Colon (tissue), 2 donors: ENCODE results near the gene RRAD.
"Not testable (repeated sequence)": the region's sequence is repeated elsewhere in the genome, so short reads cannot be mapped to it uniquely, and the experiment has no call there.

Source experiments
- FAIRE-seq: peaks from 2 replicates; lab custom pipeline; 2012; peaks lifted over from hg19 to GRCh38; lab: Jason Lieb, UNC
- donor health status: control.
- donor health status: control.

The RRAD gene

GRCh38 chr16:66900721-66901441, 24.5 kb downstream of the RRAD start:
- FAIRE-seq: no peak

DNA sequence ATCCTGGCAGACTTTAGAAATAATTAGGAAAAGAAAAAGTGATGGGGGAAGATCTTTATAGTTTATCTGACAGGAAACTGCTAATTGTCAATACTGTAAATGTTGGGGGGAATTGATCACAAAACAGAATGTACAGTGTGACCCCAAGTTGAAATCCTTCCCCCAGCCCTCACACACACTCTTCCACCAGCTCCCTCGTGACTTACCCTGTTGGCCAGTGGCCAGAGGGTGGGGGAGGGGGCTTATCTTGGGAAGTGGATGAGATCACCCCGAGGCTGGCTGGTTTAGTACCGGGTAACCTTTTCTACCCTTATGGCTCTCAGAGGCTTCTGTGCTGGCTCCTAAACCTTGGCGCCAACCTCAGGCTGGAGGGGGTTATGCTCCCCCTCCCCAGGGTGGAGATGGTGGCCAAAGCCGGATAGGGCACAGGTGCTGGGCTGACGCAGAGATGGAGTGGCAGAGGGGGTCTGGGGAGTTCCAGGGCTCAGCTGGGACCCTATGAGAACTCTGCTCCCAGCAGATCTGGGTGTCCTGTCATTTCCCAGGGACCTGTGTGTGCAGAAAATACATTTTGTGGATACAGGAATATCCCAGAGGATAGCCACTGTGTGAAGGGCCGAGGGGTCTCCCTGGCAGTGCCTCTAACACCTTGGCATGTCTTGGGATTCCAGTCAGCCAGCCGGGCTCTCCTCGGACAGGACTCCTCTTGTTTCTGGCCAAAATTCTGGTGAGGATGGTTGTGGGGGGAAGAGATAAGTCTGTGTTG, 25.2 kb downstream of the RRAD start:
- no peak for FAIRE-seq

DNA sequence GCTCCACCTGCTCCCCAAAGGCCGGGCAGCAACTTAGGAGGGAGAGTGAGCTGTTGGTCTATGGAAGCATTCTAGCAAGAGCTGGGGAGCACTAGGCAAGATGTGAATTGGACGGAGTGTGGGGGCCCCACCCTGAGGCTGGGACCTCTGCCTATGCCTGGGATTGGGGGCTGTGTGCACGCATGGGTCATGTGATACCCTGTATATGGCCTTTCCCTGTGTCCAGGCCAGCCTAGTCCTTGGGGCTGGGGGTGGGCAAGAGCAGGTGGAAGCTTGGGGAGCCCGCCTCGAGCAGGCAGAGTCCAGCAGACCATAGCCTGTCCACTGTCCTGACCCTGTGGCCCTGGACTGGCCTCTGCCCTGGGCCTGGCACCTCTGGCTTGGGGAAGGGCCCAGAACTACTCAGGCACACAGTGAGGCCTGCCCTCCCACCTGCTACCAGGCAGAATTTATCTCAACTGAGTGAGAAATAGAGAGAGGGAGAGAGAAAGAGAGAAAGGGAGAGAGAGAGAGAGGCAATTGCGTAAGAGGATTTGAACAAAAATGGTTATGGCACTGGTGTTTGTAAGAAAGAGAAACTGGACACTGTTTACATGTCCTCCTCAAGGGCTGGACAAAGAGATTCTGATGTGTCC, 25.9 kb downstream of the RRAD start:
- no peak for FAIRE-seq

- FAIRE-seq: no peak
These were observed 26.4 kb downstream of the RRAD start for GRCh38 chr16:66898933-66899309.

- no peak for FAIRE-seq
These were observed 27.1 kb downstream of the RRAD start for GRCh38 chr16:66898207-66898606.

- not testable (repeated sequence) for FAIRE-seq
These were observed 28.7 kb downstream of the RRAD start for GRCh38 chr16:66896682-66897081.

DNA sequence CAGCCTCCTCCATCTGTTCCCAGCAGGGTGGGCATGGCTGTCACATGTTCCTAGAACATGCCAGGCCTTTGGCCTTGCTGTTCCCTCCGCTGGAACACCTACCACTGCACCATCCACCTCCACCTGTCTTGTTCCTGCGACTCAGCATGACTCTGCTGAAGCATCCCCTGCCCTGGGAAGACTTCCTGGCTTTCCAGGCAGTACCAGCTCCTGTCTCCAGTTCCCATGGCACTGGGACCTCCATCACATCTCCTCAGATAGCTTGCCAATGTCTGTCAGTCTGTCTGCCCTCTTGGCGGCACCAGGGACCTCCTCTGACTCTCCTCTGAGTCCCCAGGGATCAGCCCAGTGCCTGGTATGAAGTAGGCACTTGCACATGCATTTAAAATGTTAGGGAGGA, 29.3 kb downstream of the RRAD start:
- FAIRE-seq: no peak

DNA sequence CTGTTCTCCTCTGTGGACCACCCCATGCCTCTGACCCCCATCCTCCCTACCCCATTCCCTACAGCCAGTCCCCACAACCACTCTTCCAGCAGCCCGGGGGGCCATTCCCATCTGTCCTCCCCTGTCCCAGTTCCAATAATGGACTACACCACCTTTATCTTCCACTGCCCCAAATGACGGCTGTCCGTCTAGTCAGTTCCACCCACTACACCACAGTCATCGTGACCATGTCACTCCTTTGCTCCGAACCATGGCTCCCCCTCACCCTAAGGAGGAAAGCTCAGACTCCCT, 29.7 kb downstream of the RRAD start:
- no peak for FAIRE-seq

DNA sequence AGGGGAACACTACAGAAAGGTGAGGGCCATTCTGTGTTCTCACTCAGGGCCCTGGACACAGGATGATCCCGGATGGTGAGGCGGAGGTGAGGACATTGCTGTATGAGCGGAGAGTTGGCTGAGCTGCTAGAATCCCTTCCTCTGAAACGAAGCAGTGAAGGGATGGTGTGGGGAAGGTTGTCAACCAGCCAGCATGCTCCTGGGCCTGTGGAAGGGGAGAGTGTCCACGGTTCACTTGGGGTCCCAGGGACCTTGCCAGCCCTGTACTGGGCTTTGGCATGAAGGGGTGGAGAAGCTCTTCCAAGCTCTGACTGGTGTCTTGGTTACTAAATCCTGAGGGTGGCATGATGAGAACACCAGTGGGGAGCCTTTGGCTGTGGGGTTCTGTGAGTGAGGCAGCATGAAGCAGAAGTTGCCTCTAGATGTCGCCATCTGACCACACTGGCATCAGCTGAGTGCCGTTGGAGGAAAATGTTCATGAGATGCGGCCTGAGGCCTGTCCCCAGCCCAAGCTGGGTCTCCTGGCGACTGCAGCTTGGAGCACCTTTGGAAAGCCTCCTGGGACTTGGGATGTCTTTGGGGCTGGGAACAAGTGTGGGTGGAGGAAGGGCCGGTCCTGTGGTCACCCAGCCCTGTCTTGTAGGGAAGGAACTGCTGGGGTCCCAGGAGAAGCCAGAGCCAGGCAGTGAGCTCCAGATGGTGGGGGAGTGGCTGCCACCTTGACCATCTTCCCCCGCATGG, 30.2 kb downstream of the RRAD start:
- FAIRE-seq: no peak

DNA sequence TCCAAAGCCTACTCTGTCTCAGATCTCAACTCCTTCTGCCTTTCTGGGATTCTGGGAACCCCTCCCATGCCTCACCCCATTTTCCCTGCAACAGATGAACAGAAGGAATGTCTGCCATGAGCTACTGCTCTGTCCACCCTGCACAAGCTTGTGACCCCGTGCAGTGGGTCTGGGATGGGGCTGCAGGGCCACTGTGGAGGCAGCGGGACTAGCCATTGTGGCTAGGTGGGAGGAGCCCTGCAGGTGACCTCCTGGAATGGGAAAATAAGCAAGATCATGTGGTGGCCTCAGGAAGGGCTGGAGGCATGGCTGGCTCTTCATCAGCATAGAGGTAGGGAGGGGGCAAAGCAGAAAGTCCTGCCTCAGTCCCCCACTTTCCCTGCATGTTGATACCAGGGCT, 31.3 kb downstream of the RRAD start:
- no peak for FAIRE-seq

DNA sequence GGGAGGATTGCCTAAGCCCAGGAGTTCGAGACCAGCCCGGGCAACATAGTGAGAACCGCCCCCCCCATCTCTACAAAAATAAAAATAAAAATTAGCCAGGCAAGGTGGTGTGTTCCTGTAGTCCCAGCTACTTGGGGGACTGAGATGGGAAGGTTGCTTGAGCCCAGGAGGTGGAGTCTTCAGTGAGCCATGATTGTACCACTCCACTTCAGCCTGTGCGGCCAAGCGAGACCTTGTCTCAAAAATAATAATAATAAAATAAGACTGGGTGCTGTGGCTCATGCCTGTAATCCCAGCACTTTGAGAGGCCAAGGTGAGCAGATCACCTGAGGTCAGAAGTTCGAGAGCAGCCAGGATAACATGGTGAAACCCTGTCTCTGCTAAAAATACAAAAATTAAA, 33.5 kb downstream of the RRAD start:
- FAIRE-seq: no peak

GRCh38 chr16:66891360-66891759, 34.0 kb downstream of the RRAD start:
- FAIRE-seq: no peak

GRCh38 chr16:66890799-66891198, 34.5 kb downstream of the RRAD start:
- FAIRE-seq: no peak

DNA sequence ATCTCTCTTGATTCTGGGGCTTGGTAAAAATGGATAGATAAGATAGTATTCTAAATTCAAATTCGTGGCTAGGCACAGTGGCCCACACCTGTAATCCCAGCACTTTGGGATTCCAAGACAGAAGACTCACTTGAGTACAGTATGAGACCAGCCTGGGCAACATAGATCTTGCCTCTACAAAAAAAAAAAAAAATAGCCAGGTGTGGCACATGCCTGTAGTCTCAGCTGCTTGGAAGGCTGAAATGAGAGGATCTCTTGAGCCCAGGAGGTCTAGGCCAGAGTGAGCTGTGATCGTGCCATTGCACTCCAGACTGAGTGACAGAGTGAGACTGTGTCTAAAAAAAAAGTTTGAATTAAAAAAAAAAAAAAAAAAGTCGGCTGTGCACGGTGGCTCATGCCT, 35.7 kb downstream of the RRAD start:
- no peak for FAIRE-seq

DNA sequence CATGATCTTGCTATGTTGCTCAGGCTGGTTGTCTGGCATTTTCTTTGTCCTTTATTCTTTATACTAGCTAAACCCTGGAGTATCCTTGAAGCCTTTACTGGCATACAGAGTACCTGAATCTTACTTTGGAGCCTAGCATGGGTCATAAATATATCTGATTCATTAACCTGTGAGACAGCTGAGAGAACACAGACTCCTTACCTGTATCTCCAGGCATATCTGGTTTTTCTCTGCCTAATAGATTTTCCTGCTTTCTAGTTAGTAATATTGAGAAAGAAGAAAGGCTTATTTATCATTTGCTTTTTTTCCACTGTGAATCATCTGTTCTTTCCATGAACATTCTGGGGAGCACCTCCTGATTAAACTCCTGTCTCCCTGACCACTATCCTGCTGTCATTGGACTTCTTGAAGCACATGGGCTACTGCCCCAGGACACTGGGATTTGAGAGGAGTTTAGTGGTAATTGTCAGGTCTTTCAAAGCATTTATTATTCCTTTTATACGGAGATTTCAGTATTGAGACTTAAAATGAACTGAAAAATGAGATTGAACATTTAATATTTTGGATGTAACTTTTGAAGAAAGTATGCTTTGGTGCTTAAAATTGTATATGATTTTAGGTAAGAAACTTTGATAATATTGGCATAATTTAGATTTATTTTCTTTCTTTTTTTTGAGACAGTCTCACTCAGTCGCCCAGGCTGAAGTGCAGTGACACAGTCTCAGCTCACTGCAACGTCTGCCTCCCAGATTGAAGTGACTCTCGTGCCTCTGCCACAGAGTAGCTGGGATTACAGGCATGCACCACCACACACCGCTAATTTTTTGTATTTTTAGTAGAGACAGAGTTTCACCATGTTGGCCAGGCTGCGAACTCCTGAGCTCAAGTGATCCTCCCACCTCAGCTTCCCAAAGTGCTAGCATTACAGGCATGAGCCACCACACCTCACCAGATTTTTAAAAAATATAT, 36.4 kb downstream of the RRAD start:
- FAIRE-seq: no peak

- FAIRE-seq: no peak
These were observed 38.4 kb downstream of the RRAD start for GRCh38 chr16:66886914-66887313.

GRCh38 chr16:66886321-66886720, 39.0 kb downstream of the RRAD start:
- no peak for FAIRE-seq

GRCh38 chr16:66885491-66885890, 39.8 kb downstream of the RRAD start:
- no peak for FAIRE-seq

- no peak for FAIRE-seq
These were observed 42.6 kb downstream of the RRAD start for GRCh38 chr16:66882702-66883101.

- FAIRE-seq: no peak
These were observed 43.3 kb downstream of the RRAD start for GRCh38 chr16:66881964-66882508.

DNA sequence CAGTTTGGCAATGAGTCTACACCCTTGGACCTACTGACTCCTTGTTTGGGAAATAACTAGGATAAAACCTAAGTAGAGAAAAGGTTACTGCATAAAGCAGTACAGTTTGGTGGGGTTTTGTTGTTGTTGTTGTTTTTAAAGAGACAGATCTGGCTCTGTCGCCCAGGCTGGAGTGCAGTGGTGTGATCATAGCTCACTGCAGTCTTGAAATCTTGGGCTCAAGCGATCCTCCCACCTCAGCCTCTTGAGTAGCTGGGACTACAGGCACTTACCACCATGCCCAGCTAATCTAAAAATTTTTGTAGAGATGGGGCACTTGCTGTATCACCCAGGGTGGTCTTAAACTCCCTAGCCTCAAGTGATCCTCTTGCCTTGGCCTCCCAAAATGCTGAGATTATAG, 43.8 kb downstream of the RRAD start:
- no peak for FAIRE-seq
